Measurements from ENCODE around the gene MALSU1. TPM values are rescaled to one million over a fixed set of nuclear protein-coding genes. Genes with fewer than 3 reads are reported as not detected.

MALSU1 gene
- total RNA-seq, 1 experiment from 2014 or later, result 93.4 TPM

DNA sequence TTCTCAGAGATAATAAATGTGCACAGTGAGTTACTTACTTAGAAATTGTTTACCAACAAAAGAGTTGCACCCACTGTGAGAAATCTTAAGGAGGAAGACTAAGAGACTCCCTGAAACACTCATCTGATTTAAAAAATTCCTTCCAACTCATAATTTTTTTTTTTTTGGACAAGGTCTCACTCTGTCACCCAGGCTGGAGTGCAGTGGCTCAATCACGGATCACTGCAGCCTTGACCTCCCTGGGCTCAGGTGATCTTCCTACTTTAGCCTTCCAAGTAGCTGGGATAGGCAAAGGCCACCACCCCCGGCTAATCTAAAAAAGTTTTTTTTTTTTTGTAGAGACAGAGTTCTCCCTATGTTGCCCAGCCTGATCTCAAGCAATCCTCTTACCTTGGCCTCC is 36.0 kb downstream of the MALSU1 start:
- DNase-seq (ENCODE audit: low read depth), result no peak

DNA sequence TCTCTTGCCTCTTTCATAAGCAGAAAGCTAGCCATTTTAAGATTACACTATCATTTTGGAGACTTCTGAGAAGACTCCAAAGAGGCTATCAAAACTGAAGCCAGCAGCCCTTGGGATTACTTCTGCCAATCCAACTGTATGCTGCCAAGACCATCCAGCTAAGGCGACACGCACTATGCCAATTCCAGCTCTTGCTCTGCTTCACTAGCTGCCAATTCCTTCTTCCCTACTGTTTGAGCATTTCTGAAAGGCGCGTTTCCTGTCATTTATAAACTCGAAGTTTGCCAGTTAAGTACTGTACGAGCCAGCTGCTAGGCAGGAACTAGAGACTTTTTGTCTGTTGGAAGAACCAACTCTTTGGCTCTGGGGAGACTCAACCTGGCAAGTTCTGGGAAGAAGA is 36.5 kb downstream of the MALSU1 start:
- peak; percentile 16 for DNase-seq (ENCODE audit: low read depth)

DNA sequence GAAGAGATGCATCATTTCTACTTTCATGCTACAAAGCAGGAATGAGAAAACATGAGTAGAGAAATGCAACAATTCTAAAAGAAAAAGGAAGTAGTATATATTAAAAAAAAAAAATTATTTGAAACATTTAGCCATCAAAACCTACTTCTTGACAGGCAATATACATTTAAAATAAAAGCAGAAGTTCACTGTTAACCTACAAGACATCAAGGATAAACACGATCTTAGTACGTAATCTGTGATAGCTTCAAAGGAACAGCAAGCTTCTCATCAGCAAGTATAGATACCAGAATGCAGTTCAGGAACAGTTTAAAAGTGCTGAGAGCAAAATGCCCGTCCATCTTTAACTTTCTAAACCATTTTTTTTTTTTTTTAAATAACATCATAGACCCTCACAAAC is 36.9 kb downstream of the MALSU1 start:
- DNase-seq (ENCODE audit: low read depth), result no peak

DNA sequence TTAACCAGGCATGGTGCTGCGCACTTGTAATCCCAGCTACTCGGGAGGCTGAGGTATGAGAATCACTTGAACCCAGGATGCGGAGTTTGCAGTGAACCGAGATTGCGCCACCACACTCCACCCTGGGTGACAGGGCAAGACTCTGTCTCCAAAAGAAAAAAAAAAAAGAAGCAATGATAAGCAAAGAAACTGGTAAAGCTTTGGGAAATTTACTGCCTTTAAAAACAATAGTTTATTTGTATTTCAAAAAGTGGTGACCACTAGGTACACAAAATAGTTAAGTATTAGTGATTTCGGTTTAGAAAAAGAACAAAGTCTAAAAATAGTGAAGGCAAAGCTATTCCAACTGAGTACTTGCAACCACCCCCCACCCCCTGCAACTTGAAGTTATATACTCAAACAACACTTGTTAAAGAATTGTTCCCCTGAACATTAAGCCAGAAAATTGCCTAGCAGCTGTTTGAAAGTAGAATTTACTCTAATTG is 37.7 kb downstream of the MALSU1 start:
- DNase-seq (ENCODE audit: low read depth), result no peak

DNA sequence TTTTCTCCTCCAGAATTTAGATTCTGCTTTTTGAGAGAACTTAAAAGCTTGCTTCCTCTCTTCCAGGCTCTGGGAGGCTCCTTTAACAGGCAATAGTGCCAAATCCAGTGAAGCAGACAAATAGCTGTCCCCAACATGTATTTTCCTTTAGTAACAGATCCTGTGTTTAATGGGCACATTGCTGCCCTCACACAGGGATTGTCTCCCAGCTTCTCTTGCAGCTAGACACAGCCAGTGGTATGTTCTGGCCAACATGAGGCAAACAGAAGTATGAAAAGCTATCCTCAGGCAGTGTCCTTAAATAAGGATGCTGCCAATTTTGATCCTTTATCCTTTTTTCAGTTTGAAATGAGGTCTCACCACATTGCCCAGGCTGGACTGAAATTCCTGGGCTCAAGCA is 38.2 kb downstream of the MALSU1 start:
- DNase-seq (ENCODE audit: low read depth), result no peak

DNA sequence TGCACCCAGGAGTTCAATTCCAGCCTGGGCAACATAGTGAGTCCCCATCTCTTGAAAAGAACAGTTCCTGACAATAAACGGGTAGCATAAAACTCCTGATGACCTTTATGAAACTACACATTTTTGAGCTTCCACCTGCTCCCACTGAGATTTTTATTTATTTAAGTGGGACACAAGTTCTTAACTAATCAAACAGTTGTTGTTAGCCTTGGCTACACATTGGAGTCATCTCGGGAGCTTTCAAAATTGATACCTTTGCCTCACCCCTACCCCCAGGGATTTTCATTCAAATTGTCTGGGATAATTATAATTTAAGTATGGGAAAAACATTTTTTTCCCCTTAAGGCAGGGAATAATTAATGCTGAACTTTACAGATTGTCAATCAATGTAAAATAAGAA is 39.3 kb downstream of the MALSU1 start:
- DNase-seq (ENCODE audit: low read depth), result no peak

DNA sequence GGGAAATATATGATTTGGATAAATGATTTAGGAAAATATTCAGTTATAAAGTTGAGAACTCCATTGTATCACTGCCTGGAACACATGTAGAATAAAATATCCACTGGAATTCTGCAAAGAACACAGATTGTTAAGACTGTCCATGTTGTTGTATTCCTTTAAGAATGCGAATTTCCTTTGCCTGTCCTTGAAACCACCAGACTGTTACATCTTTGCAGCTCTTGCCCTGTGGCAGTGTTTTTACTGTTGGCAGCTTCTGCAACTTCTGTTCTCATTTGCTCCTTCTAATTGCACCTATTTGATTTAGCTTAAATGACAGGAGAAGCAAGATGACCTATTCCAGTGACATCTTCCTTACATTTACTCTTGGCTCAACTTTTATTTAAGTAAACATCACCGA is 39.7 kb downstream of the MALSU1 start:
- DNase-seq (ENCODE audit: low read depth), result no peak

DNA sequence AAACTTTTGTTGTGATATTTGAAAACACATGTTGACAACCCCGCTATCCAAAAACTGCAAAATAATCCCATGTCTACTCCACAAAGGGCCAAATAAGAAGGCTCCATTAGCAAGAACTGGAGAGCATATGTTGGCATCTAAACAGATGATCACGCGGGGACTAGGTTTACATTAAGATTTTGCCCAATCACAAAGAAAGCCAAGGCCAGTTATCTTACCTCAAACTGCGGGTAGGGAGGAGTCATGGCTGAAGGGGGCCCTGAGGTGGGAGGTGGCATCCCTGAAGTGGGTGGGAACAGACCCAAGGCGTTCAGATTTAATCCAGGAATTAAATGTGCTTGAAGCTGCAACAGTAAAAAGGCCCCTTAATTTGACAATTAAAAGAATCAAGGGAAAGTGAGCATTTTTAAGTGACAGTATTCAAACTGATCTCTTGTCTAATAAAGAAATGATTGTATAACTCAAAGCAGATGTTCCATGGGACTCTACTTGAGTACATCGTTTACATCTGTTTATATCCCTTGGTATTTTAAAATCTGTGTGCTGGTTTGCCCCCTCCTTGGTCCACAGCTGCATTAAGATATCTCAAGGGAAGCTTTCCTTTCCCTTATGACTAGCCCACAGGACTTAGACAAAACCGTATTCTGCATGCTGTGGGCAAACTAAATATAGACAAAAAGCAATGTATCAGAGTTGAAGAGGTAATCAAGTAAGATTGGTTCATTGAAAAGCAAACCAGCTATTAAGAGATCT is 42.9 kb downstream of the MALSU1 start:
- no peak for DNase-seq (ENCODE audit: low read depth)

DNA sequence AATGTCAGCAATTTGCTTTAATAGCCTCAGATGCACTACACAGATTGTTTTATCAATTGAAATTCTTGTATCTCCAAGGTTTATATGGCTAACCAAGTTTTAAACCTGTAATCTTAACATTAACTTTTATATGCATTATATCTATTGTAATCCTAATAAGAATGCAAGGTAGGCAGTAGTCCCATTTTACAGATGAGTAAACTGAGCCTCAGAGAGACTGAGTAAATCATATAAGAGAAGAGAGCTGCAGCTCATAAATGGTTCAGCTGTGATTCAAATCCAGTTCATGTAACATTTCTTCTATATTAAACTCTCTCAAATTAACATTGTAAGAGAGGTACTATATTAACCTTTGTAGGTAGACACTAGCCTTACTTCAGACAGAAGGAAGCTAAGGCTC is 44.0 kb downstream of the MALSU1 start:
- DNase-seq (ENCODE audit: low read depth), result no peak

DNA sequence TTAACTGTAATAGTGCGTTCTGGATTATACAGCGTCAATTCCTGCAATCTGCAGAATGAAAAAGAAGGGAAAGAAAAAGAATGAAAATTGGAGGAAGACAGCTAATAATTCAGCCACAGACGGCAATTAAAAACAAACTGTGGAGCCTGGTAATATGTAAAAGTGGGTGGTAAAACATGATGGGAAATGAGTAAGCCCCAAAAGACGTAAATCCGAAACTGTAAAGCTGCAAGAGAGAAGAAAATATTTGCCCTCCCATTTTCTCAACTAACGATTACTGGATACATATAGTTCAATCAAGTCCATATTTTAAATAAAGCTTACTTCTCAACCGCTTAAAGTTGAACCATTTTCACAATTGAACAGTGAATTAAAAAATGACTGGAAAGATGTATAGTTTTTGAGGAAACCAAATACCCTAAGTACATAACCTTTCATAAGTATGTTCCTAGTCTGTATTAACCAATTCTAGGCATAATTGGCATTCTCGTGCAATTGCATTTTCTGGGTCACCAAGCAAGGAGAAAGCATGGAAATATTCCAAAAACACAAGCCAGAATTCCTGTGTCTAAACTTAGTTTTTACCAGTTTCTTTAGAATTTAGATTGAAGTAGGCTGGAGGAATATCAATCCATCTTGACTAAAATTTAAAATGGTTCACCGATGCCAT is 44.8 kb downstream of the MALSU1 start:
- peak; percentile 74 for DNase-seq (ENCODE audit: low read depth)

DNA sequence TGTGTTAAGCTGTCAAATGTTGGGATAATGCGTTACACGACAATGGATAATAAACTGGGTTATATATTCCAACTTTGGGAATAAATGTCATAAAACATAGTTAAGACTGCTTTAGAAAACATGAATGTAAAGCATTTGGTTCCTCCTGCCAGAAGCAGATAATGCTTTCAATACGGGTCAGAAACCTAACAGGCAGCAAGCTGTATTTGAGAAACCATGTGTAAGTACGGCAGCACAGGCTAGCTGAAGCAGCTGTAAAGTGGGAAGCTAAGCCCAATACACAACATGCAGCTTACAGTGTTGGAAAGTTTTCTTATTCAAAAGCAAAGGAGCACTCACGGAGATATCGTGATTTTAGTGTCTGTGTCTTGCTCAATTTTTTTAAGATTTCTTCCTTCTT is 46.5 kb downstream of the MALSU1 start:
- no peak for DNase-seq (ENCODE audit: low read depth)

DNA sequence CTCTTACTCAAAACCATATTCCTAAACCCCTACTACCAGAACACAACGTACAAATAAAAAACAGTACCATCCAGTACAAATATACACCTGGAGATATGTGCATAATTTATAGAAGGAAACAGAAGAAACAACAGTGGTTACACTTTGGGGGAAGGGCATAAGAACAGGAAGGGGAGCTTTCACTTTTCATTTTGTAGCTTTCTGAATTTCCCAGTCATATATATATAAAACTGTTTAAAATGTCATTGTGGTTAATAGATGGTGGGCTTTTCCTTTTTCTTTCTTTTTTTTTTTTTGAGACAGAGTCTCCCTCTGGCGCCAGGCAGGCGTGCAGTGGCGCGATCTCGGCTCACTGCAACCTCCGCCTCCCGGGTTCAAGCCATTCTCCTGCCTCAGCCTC is 47.2 kb downstream of the MALSU1 start:
- DNase-seq (ENCODE audit: low read depth), result no peak

DNA sequence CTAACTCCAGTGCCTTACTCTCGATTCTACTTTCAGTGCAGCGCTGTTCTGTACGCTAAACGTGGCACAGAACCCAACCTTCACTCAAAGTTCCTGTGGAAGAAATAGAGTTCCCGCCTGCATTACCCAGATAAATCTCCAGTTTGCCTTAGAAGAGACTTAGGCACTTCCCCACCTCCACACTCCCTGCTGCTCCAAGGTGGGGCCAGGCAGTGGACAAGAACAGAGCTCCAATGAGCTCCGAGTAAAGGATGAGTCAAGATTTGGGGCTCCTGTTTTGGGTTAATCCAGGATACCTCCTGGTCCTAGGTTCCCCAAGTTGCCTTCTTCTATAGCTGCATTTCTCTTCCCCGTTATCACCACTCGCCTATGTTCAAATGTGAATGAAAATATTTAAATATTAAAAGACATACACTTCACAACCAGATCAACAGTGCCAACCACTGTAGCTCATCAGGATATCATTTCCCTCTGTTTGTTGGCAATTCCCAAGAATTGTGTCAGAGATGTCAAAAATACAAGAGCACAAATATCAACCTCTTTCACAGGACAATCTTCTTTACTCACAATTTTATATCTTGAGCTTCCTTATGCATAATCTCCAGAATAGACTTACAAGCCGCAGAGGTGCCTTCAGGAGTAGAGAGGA is 48.0 kb downstream of the MALSU1 start:
- peak; percentile 66 for DNase-seq (ENCODE audit: low read depth)

DNA sequence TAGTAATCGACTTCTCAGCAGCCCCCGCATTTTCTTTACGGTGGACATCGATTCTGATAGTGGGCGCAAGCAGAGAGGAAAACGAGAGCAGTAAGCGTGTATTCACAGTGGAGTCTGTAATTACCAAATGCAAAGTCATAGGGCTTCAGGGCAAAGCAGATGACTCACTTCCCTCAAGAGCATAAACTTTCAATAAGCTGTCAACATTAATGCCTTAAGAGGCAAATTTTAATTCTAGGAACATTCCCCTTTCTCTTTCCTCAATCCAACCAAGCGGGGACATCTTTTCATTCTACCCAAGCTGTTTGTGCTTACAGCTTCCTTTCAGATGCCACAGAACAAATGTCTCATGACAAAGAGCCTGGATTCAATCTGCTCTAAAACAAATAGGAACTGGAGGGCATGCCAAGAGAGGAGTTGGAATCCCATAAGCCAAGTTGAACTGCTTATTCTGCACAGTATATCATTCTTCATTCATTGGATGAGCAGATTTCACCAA is 48.6 kb downstream of the MALSU1 start:
- peak; percentile 95 for DNase-seq (ENCODE audit: low read depth)

DNA sequence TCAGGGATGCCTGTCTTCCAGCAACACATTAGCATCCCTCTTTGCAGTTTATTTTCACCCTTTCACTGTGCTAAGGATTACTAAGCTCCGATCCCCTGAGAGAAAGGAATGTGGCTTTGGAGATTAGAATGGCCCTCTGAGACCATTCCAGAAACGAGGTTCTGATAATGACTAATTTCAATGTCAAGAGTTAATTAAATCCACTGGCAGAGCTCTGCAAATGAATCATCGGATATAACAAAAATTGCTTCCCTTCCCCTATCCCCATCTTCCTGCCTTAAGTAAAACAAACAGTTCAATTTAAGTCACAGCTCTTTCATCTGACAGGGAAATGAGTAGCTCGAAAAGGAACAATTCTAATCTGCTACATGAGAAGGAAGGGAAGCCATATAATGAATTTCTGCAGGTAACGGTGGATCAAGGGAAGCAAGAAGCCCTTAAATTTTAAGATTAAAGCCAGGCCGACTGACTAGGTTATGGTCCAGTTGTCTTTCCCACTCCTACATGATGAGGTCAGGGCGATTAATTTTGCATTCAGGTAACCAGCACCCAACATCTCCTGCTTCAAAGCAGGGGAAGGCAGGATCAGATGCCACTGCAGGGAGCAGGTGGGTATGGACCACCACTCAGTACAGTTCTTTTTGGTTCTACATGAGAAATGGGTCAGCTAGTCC is 50.5 kb downstream of the MALSU1 start:
- peak; percentile 96 for DNase-seq (ENCODE audit: low read depth)

DNA sequence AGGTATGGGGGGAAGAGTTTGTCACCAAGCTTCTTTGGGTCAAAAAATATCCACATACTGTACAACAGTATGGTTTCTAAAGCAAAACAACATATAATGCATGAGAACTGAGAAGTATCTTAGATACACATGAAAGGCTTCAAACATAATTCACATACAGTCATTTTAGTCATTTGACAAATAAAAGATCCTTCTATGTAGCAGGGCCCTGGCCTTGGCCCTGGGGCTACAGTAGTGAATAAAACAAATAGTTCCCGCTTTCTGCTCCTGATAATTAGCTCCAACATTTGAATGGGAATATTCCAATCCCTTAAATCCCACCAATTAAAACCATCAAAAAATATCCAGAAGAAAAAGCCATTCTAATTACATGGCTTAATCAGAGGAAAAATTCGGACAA is 51.3 kb downstream of the MALSU1 start:
- no peak for DNase-seq (ENCODE audit: low read depth)

DNA sequence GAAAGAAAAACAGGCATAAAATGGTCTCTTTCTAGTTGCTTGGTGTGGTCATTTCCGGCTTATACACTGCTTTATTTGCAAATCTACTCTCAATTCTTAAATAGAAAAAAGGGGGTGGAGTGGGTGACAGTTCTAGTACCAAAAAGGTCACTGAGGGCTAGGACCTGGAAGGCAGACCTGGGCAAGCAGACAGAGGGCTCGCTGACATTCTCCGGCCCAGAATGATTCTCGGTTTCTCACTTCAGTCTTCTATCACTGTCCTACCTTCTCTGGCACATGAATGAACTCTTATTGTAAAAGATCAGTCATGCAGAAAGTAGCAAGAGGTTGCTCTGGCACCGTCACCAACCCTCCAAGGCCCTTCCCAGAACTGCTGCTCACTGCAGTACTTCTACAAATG is 54.0 kb downstream of the MALSU1 start:
- DNase-seq (ENCODE audit: low read depth), result peak; percentile 72

DNA sequence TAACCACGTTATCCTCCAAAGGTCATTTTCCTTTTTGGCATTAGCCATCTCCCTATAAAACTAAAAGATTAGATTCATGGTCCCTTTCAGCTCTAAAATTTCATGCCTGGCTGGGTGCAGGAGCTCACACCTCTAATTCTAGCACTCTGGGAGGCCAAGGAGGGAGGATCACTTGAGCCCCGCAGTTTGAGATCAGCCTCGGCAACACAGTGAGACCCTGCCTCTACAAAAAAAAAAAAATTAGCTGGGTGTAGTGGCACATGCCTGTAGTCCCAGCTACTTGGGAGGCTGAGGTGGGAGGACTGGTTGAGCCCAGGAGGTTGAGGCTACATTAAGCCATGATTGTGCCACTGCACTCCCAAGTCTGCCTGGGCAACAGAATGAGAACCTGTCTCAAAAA is 57.0 kb downstream of the MALSU1 start:
- no peak for DNase-seq (ENCODE audit: low read depth)

DNA sequence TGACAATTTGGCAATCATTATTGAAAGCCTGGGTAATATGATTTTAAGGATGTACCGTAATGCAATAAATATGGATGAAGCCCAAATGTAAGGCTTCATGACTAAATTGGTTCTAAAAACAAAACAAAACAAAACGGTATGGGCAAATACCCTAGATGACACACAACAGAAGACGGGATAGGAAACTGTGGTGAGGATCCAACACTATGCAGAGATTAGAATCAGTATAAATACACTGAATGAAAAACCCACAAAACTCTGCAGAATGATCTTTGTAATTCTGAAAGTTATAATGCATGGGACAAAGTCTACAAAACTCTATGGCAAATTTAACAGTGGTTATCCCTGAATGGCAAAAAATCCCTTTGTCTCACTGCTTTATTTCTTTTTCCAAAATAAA is 57.6 kb downstream of the MALSU1 start:
- DNase-seq (ENCODE audit: low read depth), result peak; percentile 69

DNA sequence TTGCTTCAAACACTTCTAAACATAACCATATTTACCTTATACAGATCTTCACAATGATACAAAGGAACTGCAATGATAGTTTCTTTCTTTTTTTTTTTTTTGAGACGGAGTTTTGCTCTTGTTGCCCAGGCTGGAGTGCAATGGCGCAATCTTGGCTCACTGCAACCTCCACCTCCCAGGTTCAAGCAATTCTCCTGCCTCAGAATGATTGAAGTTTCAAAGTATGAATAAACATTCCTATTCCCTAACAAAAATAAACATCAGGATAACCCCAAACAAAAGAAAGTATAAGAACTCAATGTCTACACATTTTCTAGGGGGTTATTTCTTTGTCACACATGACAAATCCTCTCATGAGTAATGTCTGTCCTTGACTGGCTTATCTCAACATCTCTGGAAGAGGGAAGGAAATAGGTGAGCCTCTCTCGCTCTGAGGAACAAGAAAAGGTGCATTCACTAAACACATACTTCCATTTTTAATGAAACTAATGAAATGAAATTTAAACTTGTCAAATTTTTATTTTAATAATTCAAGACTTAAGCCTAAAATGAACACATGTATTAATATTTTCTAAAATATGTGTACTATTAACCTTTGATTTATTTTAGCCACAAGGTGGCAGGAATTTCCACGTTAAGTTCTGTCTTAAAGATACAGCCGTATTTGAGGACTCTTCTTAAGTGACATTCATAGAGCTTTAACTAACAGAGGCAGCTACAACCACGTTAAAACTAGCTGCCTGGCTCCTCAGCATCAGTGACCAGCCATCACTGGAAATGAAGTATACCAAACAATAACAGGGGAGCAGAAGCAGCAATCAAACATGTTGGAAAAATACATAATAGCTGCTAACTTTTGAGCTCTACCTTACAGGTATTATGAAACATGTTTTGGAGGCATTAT is 58.3 kb downstream of the MALSU1 start:
- peak; percentile 94 for DNase-seq (ENCODE audit: low read depth)

DNA sequence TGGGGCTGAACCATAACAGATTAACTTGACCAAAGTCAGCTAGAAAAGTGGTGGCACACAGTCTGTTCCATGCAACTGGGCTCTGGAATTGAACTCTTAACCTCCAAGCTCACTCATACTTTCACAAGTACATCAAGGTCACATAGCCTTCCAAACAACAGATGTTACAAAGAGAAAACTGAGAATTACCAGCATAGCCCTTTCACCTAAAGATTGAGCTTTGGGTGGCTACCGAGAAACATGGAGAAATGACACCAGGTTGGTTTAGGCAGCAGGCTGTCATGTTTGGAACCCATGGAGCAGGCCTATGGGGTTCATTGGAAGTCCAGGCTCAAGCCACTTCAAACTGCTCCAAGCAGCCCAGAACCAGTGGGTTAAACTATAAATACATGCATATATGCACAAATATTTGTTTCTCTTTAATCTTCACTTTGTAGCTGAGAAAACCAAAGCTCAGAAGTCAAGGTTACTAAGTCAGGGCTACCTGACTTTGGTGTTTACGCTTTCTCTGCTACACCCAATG is 59.1 kb downstream of the MALSU1 start:
- no peak for DNase-seq (ENCODE audit: low read depth)

All from M059J (cell line).